ENCODE measurements around the gene TNC.

The TNC gene

GRCh38 chr9:115138151-115138550, 20.2 kb upstream of the TNC start:
- no peak for DNase-seq (ENCODE audit: low read depth)
- no peak for TF ChIP-seq CTCF (IDR thresholded peaks at IDR 0.05; ENCODE audit: control insufficient read depth, insufficient read depth, low read depth, low read length, missing control alignments)
- H3K4me3 ChIP-seq (ENCODE audit: control insufficient read depth, low read depth, low read length), result no peak overlapping the region

- H3K4me3 ChIP-seq (ENCODE audit: control insufficient read depth, low read depth, low read length), result no peak overlapping the region
- no peak for TF ChIP-seq CTCF (IDR thresholded peaks at IDR 0.05; ENCODE audit: control insufficient read depth, insufficient read depth, low read depth, low read length, missing control alignments)
- DNase-seq (ENCODE audit: low read depth), result no peak
Measured at GRCh38 chr9:115137526-115137925, 19.6 kb upstream of the TNC start.

GRCh38 chr9:115135821-115136778, 18.1 kb upstream of the TNC start:
- no peak for DNase-seq (ENCODE audit: low read depth)
- TF ChIP-seq CTCF (IDR thresholded peaks at IDR 0.05; ENCODE audit: control insufficient read depth, insufficient read depth, low read depth, low read length, missing control alignments), result no peak

GRCh38 chr9:115134941-115135340, 17.0 kb upstream of the TNC start:
- no peak for DNase-seq (ENCODE audit: low read depth)
- H3K4me3 ChIP-seq (ENCODE audit: control insufficient read depth, low read depth, low read length), result no peak overlapping the region
- no peak for TF ChIP-seq CTCF (IDR thresholded peaks at IDR 0.05; ENCODE audit: control insufficient read depth, insufficient read depth, low read depth, low read length, missing control alignments)

More at GRCh38 chr9:115135821-115136778, 18.1 kb upstream of the TNC start:
- H3K4me3 ChIP-seq (ENCODE audit: control insufficient read depth, low read depth, low read length), result no peak overlapping the region

GRCh38 chr9:115133649-115134048, 15.7 kb upstream of the TNC start:
- no peak for TF ChIP-seq CTCF (IDR thresholded peaks at IDR 0.05; ENCODE audit: control insufficient read depth, insufficient read depth, low read depth, low read length, missing control alignments)
- DNase-seq (ENCODE audit: low read depth), result peak; percentile 88

GRCh38 chr9:115132648-115133047, 14.7 kb upstream of the TNC start:
- peak overlapping the region; percentile 22; the same call in 1 of the 2 replicates for H3K4me3 ChIP-seq (ENCODE audit: control insufficient read depth, low read depth, low read length)
- no peak for TF ChIP-seq CTCF (IDR thresholded peaks at IDR 0.05; ENCODE audit: control insufficient read depth, insufficient read depth, low read depth, low read length, missing control alignments)
- no peak for DNase-seq (ENCODE audit: low read depth)

More at GRCh38 chr9:115133649-115134048, 15.7 kb upstream of the TNC start:
- no peak overlapping the region for H3K4me3 ChIP-seq (ENCODE audit: control insufficient read depth, low read depth, low read length)
